Retinal pigment epithelial cell (primary cell): Measurements from ENCODE around the gene CAMK2N2.
A peak's percentile ranks its signal among the peaks of the same experiment; 100 is the strongest.

Source experiments
- DNase-seq: peaks from one replicate; pipeline ENCODE4 v3.0.0-alpha.2; 2010; ENCODE audit warnings: low read depth
- H3K4me3 ChIP-seq: 2 replicates; pipeline ENCODE4 v1.5.1; 2011; ENCODE audit warnings: mild to moderate bottlenecking, low read length, control low read depth, moderate library complexity
- TF ChIP-seq, protein P1 (sequence below): conservative IDR thresholded peaks from 2 replicates; pipeline ENCODE4 v1.5.1; 2011; ENCODE audit warnings: low read depth, low read length, control low read depth, inconsistent platforms

CAMK2N2 gene

DNA sequence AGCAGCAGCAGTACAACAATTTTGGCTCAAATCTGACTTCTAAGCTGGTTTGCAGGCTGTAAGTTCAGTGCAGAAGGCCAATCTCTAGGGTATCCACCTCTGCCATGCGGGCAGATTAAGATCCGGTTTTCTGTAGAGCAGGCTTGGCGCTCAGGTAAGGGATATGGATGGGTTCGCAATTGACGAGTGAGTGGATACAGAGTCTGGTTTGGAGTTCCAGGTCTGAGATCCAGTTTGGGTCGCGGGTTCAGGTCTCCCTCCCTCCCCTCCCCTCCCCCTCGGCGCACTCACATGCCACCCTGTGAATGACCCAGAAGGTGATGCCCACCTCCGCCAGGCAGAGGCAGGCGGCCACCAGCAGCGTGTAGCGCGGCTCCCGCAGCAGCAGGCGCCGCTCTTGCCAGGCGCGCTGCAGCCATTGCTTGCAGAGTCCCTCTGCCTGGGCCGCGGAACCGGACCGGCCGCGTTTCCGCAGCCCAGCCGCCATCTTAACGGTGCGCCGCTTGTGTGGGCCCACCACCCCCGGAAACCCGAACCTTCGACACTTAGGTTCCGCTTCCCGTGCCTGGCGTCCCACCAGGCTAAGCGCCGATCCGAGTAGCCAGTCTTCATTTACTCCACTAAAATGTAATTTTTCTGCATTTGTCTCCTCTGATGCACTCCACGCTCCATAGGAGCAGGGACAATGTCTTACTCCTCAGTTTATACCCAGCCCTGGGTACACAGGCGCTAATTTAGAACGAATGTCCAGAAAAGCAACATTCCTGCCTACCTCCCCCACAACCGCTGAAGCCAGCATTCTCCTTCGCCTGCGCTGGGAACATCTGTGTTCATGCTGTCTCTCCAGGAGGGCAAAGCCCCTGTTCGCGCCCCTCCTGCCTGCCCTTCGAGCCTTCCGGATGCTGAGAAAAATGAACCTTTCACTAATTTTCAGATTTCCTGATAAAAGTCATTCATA lies 12.6 kb downstream of the CAMK2N2 start, which contains the start of gene ALG3:
Gene ALG3, minus strand, starts transcription at position 509 of the 958 bp plus-strand sequence. Its CDS starts 22 bp downstream, at position 487.
- DNase-seq: peak; percentile 53
- H3K4me3 ChIP-seq: peak within 1 kb of the TSS; percentile 69
- TF ChIP-seq, protein P1, sequence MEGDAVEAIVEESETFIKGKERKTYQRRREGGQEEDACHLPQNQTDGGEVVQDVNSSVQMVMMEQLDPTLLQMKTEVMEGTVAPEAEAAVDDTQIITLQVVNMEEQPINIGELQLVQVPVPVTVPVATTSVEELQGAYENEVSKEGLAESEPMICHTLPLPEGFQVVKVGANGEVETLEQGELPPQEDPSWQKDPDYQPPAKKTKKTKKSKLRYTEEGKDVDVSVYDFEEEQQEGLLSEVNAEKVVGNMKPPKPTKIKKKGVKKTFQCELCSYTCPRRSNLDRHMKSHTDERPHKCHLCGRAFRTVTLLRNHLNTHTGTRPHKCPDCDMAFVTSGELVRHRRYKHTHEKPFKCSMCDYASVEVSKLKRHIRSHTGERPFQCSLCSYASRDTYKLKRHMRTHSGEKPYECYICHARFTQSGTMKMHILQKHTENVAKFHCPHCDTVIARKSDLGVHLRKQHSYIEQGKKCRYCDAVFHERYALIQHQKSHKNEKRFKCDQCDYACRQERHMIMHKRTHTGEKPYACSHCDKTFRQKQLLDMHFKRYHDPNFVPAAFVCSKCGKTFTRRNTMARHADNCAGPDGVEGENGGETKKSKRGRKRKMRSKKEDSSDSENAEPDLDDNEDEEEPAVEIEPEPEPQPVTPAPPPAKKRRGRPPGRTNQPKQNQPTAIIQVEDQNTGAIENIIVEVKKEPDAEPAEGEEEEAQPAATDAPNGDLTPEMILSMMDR: no peak

DNA sequence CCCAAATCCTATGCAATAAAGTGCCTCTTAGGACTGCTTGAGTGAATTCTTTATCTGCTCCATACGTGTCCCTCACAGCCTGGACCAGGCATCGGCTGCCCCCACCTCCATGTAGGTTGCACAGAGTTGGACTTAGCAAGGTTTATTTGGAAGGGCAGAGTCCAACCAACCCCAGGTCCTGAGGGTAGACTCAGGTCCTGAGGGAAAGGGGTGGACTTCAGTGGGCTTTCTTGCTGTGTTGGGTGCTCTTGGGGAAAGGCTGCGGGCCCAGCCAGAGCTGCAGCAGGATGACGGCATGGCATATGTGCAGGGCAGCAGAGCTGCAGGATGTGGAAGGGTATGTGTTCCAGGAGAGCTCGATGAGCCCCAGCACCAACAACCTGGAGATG lies 19.1 kb downstream of the CAMK2N2 start:
- no peak overlapping the region for H3K4me3 ChIP-seq
- DNase-seq: no peak
- TF ChIP-seq, protein P1: no peak

GRCh38 chr3:184241447-184242296 lies 19.7 kb downstream of the CAMK2N2 start:
- TF ChIP-seq, protein P1: peak; percentile 79
- H3K4me3 ChIP-seq: no peak overlapping the region
- no peak for DNase-seq

DNA sequence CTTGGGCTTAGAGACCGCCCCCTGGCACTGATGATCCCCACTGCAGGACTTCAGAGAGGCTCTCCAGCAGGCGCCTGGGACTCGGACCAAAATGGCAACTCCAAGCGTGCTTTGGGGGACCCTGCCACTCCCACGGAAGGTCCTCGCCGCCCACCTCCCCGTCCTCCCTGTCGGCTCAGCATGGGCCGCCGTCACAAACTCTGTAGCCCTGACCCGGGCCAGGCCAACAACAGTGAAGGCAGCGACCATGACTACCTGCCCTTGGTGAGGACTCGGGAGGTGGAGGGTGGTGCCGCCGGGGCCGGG lies 20.3 kb downstream of the CAMK2N2 start:
- TF ChIP-seq, protein P1: no peak
- DNase-seq: no peak
- no peak overlapping the region for H3K4me3 ChIP-seq

DNA sequence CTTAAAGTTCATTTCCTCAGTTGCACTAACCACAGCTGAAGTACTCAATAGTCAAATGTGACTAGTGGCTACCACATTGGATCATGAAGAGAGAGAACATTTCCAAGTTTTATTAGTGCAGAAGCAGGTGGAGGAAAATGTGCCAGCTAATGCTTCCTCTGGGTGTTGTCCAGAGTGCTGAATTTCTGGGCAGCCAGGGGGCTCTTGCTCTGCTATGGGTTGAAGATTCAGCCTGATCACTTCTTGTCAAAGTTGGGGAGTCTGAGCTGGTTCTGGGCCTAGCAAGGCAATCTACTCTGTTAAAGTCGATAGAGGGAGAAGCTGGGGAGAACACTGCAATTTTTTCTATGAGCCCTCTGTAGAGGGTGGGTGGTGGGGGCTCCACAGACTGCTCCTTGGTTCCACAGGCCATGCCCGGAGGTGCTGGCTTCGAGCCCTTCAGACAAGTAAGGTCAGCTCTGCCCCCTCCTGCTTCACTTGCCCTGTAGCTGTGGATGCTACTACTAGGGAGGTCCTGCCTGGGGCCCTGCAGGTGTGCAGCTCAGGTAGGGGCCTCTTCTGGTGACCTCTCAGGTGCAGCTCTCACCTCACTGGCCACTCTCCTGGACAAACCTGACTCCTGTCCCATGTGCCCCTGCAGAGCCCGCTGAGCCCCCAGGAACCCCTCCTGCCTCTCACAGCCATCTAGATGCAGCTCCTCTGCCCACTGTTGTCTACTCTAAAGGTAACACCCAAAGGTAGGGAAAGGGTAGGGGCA lies 20.8 kb downstream of the CAMK2N2 start:
- TF ChIP-seq, protein P1: peak; percentile 16

DNA sequence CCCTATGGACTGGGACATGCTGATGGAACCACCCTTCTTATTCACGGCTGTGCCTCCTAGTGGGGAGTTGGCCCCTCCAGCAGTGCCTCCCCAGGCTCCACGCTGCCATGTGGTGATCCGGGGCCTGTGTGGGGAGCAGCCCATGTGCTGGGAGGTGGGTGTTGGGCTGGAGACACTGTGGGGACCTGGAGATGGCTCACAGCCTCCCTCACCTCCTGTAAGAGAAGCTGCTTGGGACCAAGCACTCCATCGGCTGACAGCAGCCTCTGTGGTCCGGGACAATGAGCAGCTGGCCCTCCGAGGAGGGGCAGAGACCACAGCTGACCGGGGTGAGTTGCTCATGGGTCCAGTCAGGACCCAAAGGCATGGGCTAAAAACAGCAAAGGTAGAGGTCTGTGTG lies 21.6 kb downstream of the CAMK2N2 start:
- no peak for DNase-seq
- H3K4me3 ChIP-seq: no peak overlapping the region
- TF ChIP-seq, protein P1: no peak

More for the DNA sequence above, 20.8 kb downstream of the CAMK2N2 start:
- no peak overlapping the region for H3K4me3 ChIP-seq
- DNase-seq: no peak
